ENCODE data around the gene CHRNB2.

The CHRNB2 gene

DNA sequence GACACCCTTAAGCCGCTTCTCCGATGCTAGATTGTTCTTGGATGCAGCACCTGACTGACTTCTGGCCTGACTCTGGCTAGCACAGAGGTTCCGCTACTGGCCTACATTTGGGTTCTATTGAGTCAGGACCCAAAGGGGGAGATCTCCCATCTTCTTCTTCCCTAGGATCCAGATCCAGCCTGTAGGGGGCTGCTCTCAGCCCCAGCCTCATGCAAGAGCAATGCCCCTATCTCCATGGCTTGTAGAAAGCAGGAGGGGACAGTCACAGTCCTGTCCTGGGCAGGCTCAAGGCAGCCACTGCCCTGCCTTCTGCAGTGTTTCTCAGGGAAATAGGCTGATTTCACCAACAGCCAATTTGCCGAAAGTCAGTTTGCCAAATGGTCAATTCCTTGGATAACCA is 46.7 kb downstream of the CHRNB2 start:
- Histone ChIP-seq H3K4me3 (ENCODE audit: low read depth, low read length) (no peak overlapping the region), H3K27ac (ENCODE audit: extremely low read depth, low read depth, low read length) (no peak overlapping the region), H3K36me3 (ENCODE audit: control insufficient read depth in 2 of 2, insufficient read depth in 1 of 2, low read length in 2 of 2) (no peaks in the 10 kb centered on the region; a peak in 1 of 3 replicates), H3K4me1 (ENCODE audit: control insufficient read depth, insufficient read depth, low read length) (peaks cover 9% of the 10 kb centered on the region), H3K9me3 (ENCODE audit: control insufficient read depth, insufficient read depth, low read depth, low read length) (no peaks in the 10 kb centered on the region)
- POLR2A ChIA-PET = interaction anchor here (1.2 kb wide), 1 partner anchor 13 kb away, joined by 5 read pairs; no protein-coding TSS in a partner anchor
- TF ChIP-seq, protein P1, sequence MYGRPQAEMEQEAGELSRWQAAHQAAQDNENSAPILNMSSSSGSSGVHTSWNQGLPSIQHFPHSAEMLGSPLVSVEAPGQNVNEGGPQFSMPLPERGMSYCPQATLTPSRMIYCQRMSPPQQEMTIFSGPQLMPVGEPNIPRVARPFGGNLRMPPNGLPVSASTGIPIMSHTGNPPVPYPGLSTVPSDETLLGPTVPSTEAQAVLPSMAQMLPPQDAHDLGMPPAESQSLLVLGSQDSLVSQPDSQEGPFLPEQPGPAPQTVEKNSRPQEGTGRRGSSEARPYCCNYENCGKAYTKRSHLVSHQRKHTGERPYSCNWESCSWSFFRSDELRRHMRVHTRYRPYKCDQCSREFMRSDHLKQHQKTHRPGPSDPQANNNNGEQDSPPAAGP (tag by site-specific recombination; IDR thresholded peaks at IDR 0.05) = no peak
- TF ChIP-seq ZNF830 (tag by site-specific recombination; IDR thresholded peaks at IDR 0.05; ENCODE audit: low read depth) (no peak), ZNF558 (tag by site-specific recombination; IDR thresholded peaks at IDR 0.05) (no peak), ZNF366 (tag by site-specific recombination; conservative IDR thresholded peaks at IDR 0.05) (no peak), KLF1 (tag by site-specific recombination; IDR thresholded peaks at IDR 0.05) (no peak), ZNF571 (tag by site-specific recombination; IDR thresholded peaks at IDR 0.05) (no peak), YY2 (tag by site-specific recombination; IDR thresholded peaks at IDR 0.05) (no peak), ZSCAN23 (tag by site-specific recombination; IDR thresholded peaks at IDR 0.05) (no peak), OVOL3 (tag by site-specific recombination; IDR thresholded peaks at IDR 0.05) (no peak), ZNF660 (tag by site-specific recombination; IDR thresholded peaks at IDR 0.05) (no peak), HOXC10 (CRISPR knock-in tag; IDR thresholded peaks at IDR 0.05) (no peak), HOXA7 (CRISPR knock-in tag; IDR thresholded peaks at IDR 0.05; ENCODE audit: borderline replicate concordance) (no peak)
- TF ChIP-seq, protein P2, sequence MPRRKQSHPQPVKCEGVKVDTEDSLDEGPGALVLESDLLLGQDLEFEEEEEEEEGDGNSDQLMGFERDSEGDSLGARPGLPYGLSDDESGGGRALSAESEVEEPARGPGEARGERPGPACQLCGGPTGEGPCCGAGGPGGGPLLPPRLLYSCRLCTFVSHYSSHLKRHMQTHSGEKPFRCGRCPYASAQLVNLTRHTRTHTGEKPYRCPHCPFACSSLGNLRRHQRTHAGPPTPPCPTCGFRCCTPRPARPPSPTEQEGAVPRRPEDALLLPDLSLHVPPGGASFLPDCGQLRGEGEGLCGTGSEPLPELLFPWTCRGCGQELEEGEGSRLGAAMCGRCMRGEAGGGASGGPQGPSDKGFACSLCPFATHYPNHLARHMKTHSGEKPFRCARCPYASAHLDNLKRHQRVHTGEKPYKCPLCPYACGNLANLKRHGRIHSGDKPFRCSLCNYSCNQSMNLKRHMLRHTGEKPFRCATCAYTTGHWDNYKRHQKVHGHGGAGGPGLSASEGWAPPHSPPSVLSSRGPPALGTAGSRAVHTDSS (tag by site-specific recombination; IDR thresholded peaks at IDR 0.05) = no peak
- TF ChIP-seq, protein P3, sequence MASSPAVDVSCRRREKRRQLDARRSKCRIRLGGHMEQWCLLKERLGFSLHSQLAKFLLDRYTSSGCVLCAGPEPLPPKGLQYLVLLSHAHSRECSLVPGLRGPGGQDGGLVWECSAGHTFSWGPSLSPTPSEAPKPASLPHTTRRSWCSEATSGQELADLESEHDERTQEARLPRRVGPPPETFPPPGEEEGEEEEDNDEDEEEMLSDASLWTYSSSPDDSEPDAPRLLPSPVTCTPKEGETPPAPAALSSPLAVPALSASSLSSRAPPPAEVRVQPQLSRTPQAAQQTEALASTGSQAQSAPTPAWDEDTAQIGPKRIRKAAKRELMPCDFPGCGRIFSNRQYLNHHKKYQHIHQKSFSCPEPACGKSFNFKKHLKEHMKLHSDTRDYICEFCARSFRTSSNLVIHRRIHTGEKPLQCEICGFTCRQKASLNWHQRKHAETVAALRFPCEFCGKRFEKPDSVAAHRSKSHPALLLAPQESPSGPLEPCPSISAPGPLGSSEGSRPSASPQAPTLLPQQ (tag by site-specific recombination; IDR thresholded peaks at IDR 0.05) = no peak
- TF ChIP-seq, protein P4, sequence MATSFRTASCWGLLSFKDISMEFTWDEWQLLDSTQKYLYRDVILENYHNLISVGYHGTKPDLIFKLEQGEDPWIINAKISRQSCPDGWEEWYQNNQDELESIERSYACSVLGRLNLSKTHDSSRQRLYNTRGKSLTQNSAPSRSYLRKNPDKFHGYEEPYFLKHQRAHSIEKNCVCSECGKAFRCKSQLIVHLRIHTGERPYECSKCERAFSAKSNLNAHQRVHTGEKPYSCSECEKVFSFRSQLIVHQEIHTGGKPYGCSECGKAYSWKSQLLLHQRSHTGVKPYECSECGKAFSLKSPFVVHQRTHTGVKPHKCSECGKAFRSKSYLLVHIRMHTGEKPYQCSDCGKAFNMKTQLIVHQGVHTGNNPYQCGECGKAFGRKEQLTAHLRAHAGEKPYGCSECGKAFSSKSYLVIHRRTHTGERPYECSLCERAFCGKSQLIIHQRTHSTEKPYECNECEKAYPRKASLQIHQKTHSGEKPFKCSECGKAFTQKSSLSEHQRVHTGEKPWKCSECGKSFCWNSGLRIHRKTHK (tag by site-specific recombination; IDR thresholded peaks at IDR 0.05) = no peak
- CTCF ChIA-PET = no interaction called here

DNA sequence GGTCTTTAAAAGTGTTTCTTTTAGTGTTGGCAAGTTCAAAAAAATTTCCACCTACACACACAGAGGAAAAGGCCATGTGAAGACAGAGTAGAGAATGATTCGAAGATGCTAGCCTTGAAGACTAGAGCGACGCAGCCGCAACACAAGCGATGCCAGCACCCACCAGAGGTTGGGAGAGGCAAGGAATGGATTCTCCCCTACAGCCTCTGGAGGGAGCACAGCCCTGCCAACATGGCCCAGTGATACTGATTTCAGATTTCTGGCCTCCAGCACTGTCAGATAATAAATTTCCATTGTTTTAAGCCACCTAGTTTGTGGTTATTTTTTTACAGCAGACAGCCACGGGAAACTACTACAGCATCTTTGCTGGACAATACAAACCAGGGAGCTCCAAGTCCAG is 47.3 kb downstream of the CHRNB2 start:
- ChIA-PET CTCF (interaction anchor here (0.8 kb wide), 1 partner anchor 263 kb away, joined by 3 read pairs; no protein-coding TSS in a partner anchor), POLR2A (interaction anchor here (0.7 kb wide), 1 partner anchor 25 kb away, joined by 4 read pairs; no protein-coding TSS in a partner anchor)
- Histone ChIP-seq H3K4me1 (ENCODE audit: control insufficient read depth, insufficient read depth, low read length) (peaks cover 7% of the 10 kb centered on the region), H3K36me3 (ENCODE audit: control insufficient read depth in 2 of 2, insufficient read depth in 1 of 2, low read length in 2 of 2) (no peaks in the 10 kb centered on the region; a peak in 1 of 3 replicates), H3K27ac (ENCODE audit: extremely low read depth, low read depth, low read length) (no peak overlapping the region), H3K9me3 (ENCODE audit: control insufficient read depth, insufficient read depth, low read depth, low read length) (no peaks in the 10 kb centered on the region), H3K4me3 (ENCODE audit: low read depth, low read length) (no peak overlapping the region)
- TF ChIP-seq, protein P5, sequence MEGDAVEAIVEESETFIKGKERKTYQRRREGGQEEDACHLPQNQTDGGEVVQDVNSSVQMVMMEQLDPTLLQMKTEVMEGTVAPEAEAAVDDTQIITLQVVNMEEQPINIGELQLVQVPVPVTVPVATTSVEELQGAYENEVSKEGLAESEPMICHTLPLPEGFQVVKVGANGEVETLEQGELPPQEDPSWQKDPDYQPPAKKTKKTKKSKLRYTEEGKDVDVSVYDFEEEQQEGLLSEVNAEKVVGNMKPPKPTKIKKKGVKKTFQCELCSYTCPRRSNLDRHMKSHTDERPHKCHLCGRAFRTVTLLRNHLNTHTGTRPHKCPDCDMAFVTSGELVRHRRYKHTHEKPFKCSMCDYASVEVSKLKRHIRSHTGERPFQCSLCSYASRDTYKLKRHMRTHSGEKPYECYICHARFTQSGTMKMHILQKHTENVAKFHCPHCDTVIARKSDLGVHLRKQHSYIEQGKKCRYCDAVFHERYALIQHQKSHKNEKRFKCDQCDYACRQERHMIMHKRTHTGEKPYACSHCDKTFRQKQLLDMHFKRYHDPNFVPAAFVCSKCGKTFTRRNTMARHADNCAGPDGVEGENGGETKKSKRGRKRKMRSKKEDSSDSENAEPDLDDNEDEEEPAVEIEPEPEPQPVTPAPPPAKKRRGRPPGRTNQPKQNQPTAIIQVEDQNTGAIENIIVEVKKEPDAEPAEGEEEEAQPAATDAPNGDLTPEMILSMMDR (tag by site-specific recombination; IDR thresholded peaks at IDR 0.05) = peak; percentile 30; the same call in 1 of the 2 replicates
- TF ChIP-seq ZNF239 (tag by site-specific recombination; IDR thresholded peaks at IDR 0.05) = no peak
- no peak for TF ChIP-seq ZNF530 (tag by site-specific recombination; IDR thresholded peaks at IDR 0.05; ENCODE audit: low read depth)

Measured in HEK293 (cell line).